ENCODE measurements around the gene FGF18. TPM values are rescaled to one million over a fixed set of nuclear protein-coding genes. Genes with fewer than 3 reads are reported as not detected.

Gene FGF18
- total RNA-seq, 6 donors from 2014 or later: 0.44 to 4.6 (median 1.4) TPM

- WGBS, 2 donors: 74 to 87% methylated on average over 7 to 10 of the region's 10 CpGs
- Histone ChIP-seq H3K4me3 (no peak overlapping the region), H3K27ac (no peak overlapping the region), H3K27me3 (no peaks in the 10 kb centered on the region), H3K4me1 (no peaks in the 10 kb centered on the region), H3K9me3 (no peaks in the 10 kb centered on the region), H3K36me3 (no peaks in the 10 kb centered on the region)
- ATAC-seq (ENCODE audit: low FRiP score in 2 of 2) (peak in 1 of 2 donors; percentile 8), DNase-seq (no peak)
- no peak for TF ChIP-seq EP300 (IDR thresholded peaks at IDR 0.05)
- no peak for TF ChIP-seq POLR2AphosphoS5 (IDR thresholded peaks at IDR 0.05)
- TF ChIP-seq POLR2A (IDR thresholded peaks at IDR 0.05): no peak
- TF ChIP-seq CTCF (IDR thresholded peaks at IDR 0.05): no peak
Measured at GRCh38 chr5:171481571-171482433, 62.4 kb downstream of the FGF18 start.

- Histone ChIP-seq H3K27me3 (no peaks in the 10 kb centered on the region), H3K4me1 (no peaks in the 10 kb centered on the region), H3K27ac (no peak overlapping the region), H3K9me3 (no peaks in the 10 kb centered on the region), H3K36me3 (no peaks in the 10 kb centered on the region), H3K4me3 (no peak overlapping the region)
- TF ChIP-seq POLR2AphosphoS5 (IDR thresholded peaks at IDR 0.05): no peak
- TF ChIP-seq EP300 (IDR thresholded peaks at IDR 0.05): no peak
- no peak for TF ChIP-seq CTCF (IDR thresholded peaks at IDR 0.05)
- no peak for TF ChIP-seq POLR2A (IDR thresholded peaks at IDR 0.05)
- no peak for DNase-seq
- no peak for ATAC-seq (ENCODE audit: low FRiP score in 2 of 2)
- 77 to 90% methylated on average over 3 to 4 of the region's 4 CpGs for WGBS, 2 donors
Measured at GRCh38 chr5:171482434-171482730, 62.9 kb downstream of the FGF18 start.

GRCh38 chr5:171483551-171484135, 64.2 kb downstream of the FGF18 start:
- TF ChIP-seq POLR2AphosphoS5 (IDR thresholded peaks at IDR 0.05): no peak
- no peak for TF ChIP-seq CTCF (IDR thresholded peaks at IDR 0.05)
- TF ChIP-seq POLR2A (IDR thresholded peaks at IDR 0.05): no peak
- no peak for TF ChIP-seq EP300 (IDR thresholded peaks at IDR 0.05)
- ATAC-seq (ENCODE audit: low FRiP score in 2 of 2) (peak; percentile 13 to 90), DNase-seq (peak in 1 of 2 donors; percentile 84)
- Histone ChIP-seq H3K27ac (no peak overlapping the region), H3K4me1 (no peaks in the 10 kb centered on the region), H3K9me3 (no peaks in the 10 kb centered on the region), H3K4me3 (no peak overlapping the region), H3K36me3 (no peaks in the 10 kb centered on the region), H3K27me3 (no peaks in the 10 kb centered on the region)
- 71 to 82% methylated on average over 4 to 21 of the region's 21 CpGs for WGBS, 2 donors

GRCh38 chr5:171484460-171484899, 65.0 kb downstream of the FGF18 start:
- Histone ChIP-seq H3K4me3 (no peak overlapping the region), H3K27ac (no peak overlapping the region), H3K4me1 (no peaks in the 10 kb centered on the region), H3K27me3 (no peaks in the 10 kb centered on the region), H3K36me3 (no peaks in the 10 kb centered on the region), H3K9me3 (no peaks in the 10 kb centered on the region)
- 29 to 33% methylated on average over 5 to 7 of the region's 7 CpGs for WGBS, 2 donors
- peak in 1 of 2 donors; percentile 54 for ATAC-seq (ENCODE audit: low FRiP score in 2 of 2)
- TF ChIP-seq EP300 (IDR thresholded peaks at IDR 0.05) (no peak), CTCF (IDR thresholded peaks at IDR 0.05) (peak; percentile 37 to 76 (median 56))
- no peak for DNase-seq

Measured in upper lobe of left lung (tissue), 6 donors.